Trophoblast cell (in vitro differentiated cells and primary cell): Measurements from ENCODE around the gene DICER1.
A peak's percentile ranks its signal among the peaks of the same experiment; 100 is the strongest.

Source experiments
- DNase-seq, 2 donors: peaks; one replicate each; pipeline ENCODE4 v3.0.0-alpha.2; 2016
- H2AFZ ChIP-seq: 2 replicates; pipeline ENCODE4 v1.6.1; 2013; ENCODE audit warnings: low read length, moderate library complexity, mild to moderate bottlenecking; ENCODE audit not compliant: insufficient read depth, poor library complexity
- H2AK5ac ChIP-seq: 2 replicates; pipeline ENCODE4 v1.6.1; 2013; ENCODE audit warnings: mild to moderate bottlenecking, low read length
- H2BK120ac ChIP-seq: 2 replicates; pipeline ENCODE4 v1.6.1; 2013; ENCODE audit warnings: low read length, mild to moderate bottlenecking, moderate library complexity; ENCODE audit not compliant: insufficient read depth, poor library complexity
- H2BK12ac ChIP-seq: 2 replicates; pipeline ENCODE4 v1.6.1; 2013; ENCODE audit warnings: mild to moderate bottlenecking, low read length, moderate library complexity
- H2BK5ac ChIP-seq: 2 replicates; pipeline ENCODE4 v1.6.1; 2013; ENCODE audit warnings: low read length, low read depth, moderate library complexity, mild to moderate bottlenecking; ENCODE audit not compliant: poor library complexity
- H3K14ac ChIP-seq: 2 replicates; pipeline ENCODE4 v1.6.1; 2013; ENCODE audit warnings: mild to moderate bottlenecking, low read length
- H3K18ac ChIP-seq: 2 replicates; pipeline ENCODE4 v1.6.1; 2013; ENCODE audit warnings: mild to moderate bottlenecking, low read length
- H3K23ac ChIP-seq: 2 replicates; pipeline ENCODE4 v1.6.1; 2013; ENCODE audit warnings: low read length
- H3K27ac ChIP-seq: 2 replicates; pipeline ENCODE4 v1.5.1; 2013; ENCODE audit warnings: low read depth, mild to moderate bottlenecking, inconsistent platforms, low read length, moderate library complexity
- H3K27me3 ChIP-seq: 2 replicates; pipeline ENCODE4 v1.6.1; 2013; ENCODE audit warnings: inconsistent platforms, mild to moderate bottlenecking, low read length, moderate library complexity; ENCODE audit not compliant: insufficient read depth
- H3K36me3 ChIP-seq, 2 experiments: 1 replicate in 1 of 2; 2 replicates in 1 of 2; pipeline ENCODE4 v1.6.1; 2013; ENCODE audit warnings: low read length in 2 of 2, mild to moderate bottlenecking in 2 of 2, moderate library complexity in 1 of 2; ENCODE audit not compliant: insufficient read depth in 2 of 2, control insufficient read depth in 1 of 2
- H3K4ac ChIP-seq: 2 replicates; pipeline ENCODE4 v1.6.1; 2013; ENCODE audit warnings: low read depth, mild to moderate bottlenecking, low read length, moderate library complexity
- H3K4me1 ChIP-seq, 2 experiments: 1 replicate in 1 of 2; 2 replicates in 1 of 2; pipeline ENCODE4 v1.6.1; 2013; ENCODE audit warnings: low read length in 2 of 2, mild to moderate bottlenecking in 2 of 2, moderate library complexity in 1 of 2; ENCODE audit not compliant: insufficient read depth in 2 of 2, control insufficient read depth in 1 of 2
- H3K4me2 ChIP-seq: 2 replicates; pipeline ENCODE4 v1.6.1; 2013; ENCODE audit warnings: inconsistent platforms, mild to moderate bottlenecking, low read length, moderate library complexity
- H3K4me3 ChIP-seq: 2 replicates; pipeline ENCODE4 v1.5.1; 2013; ENCODE audit warnings: mild to moderate bottlenecking, low read depth, low read length, inconsistent platforms
- H3K79me1 ChIP-seq: one replicate; pipeline ENCODE4 v1.6.1; 2013; ENCODE audit warnings: low read length
- H3K79me2 ChIP-seq: 2 replicates; pipeline ENCODE4 v1.6.1; 2013; ENCODE audit warnings: low read length, mild to moderate bottlenecking; ENCODE audit not compliant: control insufficient read depth, insufficient read depth, poor library complexity
- H3K9ac ChIP-seq: 2 replicates; pipeline ENCODE4 v1.6.1; 2013; ENCODE audit warnings: mild to moderate bottlenecking, low read length
- H3K9me3 ChIP-seq: 2 replicates; pipeline ENCODE4 v1.6.1; 2013; ENCODE audit warnings: low read depth, mild to moderate bottlenecking, control low read depth, inconsistent platforms, low read length; ENCODE audit not compliant: insufficient read depth
- H4K12ac ChIP-seq: 2 replicates; pipeline ENCODE4 v1.6.1; 2013; ENCODE audit warnings: low read depth, mild to moderate bottlenecking, low read length, moderate library complexity
- H4K8ac ChIP-seq: 2 replicates; pipeline ENCODE4 v1.6.1; 2013; ENCODE audit warnings: low read depth, mild to moderate bottlenecking, low read length, moderate library complexity
- H4K91ac ChIP-seq: one replicate; pipeline ENCODE4 v1.6.1; 2013; ENCODE audit warnings: low read depth, mild to moderate bottlenecking, low read length, moderate library complexity
- WGBS: extraction: QIAGEN DNeasy Blood & Tissue Kit; methylation state at CpG from one replicate; pipeline ENCODE4 v1.1.7; 2013; ENCODE audit warnings: missing lambda C conversion rate; ENCODE audit not compliant: insufficient read length, insufficient coverage; ENCODE audit errors: extremely low coverage; 5-methylcytosine and 5-hydroxymethylcytosine counted together

The DICER1 gene

GRCh38 chr14:95143808-95144620 is 13.3 kb downstream of the DICER1 start:
- H4K8ac ChIP-seq, result no peak overlapping the region
- no peaks in the 10 kb centered on the region for H3K36me3 ChIP-seq
- no peak overlapping the region for H3K9ac ChIP-seq
- DNase-seq, result no peak
- H2BK5ac ChIP-seq, result no peak overlapping the region
- no peak overlapping the region for H3K27ac ChIP-seq
- no peak overlapping the region for H4K91ac ChIP-seq
- H3K4me3 ChIP-seq, result no peak overlapping the region
- no CpG with 5 or more reads among the region's 4 CpGs for WGBS
- peaks cover 3% of the 10 kb centered on the region for H3K79me2 ChIP-seq
- H2BK12ac ChIP-seq, result no peak overlapping the region
- no peak overlapping the region for H3K23ac ChIP-seq
- H2AFZ ChIP-seq, result no peak overlapping the region
- no peaks in the 10 kb centered on the region for H3K27me3 ChIP-seq
- no peak overlapping the region for H3K18ac ChIP-seq
- no peak overlapping the region for H2AK5ac ChIP-seq
- H3K4me1 ChIP-seq, result peaks cover 0 to 3% of the 10 kb centered on the region in 2 experiments
- H3K79me1 ChIP-seq, result no peaks in the 10 kb centered on the region
- no peaks in the 10 kb centered on the region for H3K9me3 ChIP-seq
- no peak overlapping the region for H3K4me2 ChIP-seq
- H3K14ac ChIP-seq, result no peak overlapping the region
- no peak overlapping the region for H3K4ac ChIP-seq
- no peak overlapping the region for H4K12ac ChIP-seq
- H2BK120ac ChIP-seq, result no peak overlapping the region

GRCh38 chr14:95142208-95142607 is 15.1 kb downstream of the DICER1 start:
- H3K9me3 ChIP-seq, result no peaks in the 10 kb centered on the region
- H3K4me1 ChIP-seq, result peaks cover 0 to 2% of the 10 kb centered on the region in 2 experiments
- H3K18ac ChIP-seq, result no peak overlapping the region
- no peak overlapping the region for H3K14ac ChIP-seq
- H4K8ac ChIP-seq, result no peak overlapping the region
- no peak overlapping the region for H2AFZ ChIP-seq
- H4K91ac ChIP-seq, result no peak overlapping the region
- no peaks in the 10 kb centered on the region for H3K79me1 ChIP-seq
- no peak overlapping the region for H3K9ac ChIP-seq
- no peak overlapping the region for H3K23ac ChIP-seq
- no peak overlapping the region for H3K4me3 ChIP-seq
- no peak overlapping the region for H2BK5ac ChIP-seq
- no peak overlapping the region for H2AK5ac ChIP-seq
- no peak overlapping the region for H3K27ac ChIP-seq
- H2BK120ac ChIP-seq, result no peak overlapping the region
- no peak for DNase-seq
- H3K4ac ChIP-seq, result no peak overlapping the region
- H3K27me3 ChIP-seq, result no peaks in the 10 kb centered on the region
- H4K12ac ChIP-seq, result no peak overlapping the region
- H3K36me3 ChIP-seq, result no peaks in the 10 kb centered on the region
- no peak overlapping the region for H2BK12ac ChIP-seq
- no CpG with 5 or more reads among the region's 2 CpGs for WGBS
- no peaks in the 10 kb centered on the region for H3K79me2 ChIP-seq
- H3K4me2 ChIP-seq, result no peak overlapping the region

GRCh38 chr14:95141684-95142083 is 15.6 kb downstream of the DICER1 start:
- Histone ChIP-seq H3K36me3 (no peaks in the 10 kb centered on the region), H2AFZ (no peak overlapping the region), H3K4me1 (peaks cover 0 to 2% of the 10 kb centered on the region in 2 experiments), H3K79me1 (no peaks in the 10 kb centered on the region), H3K18ac (no peak overlapping the region), H3K14ac (no peak overlapping the region), H4K12ac (no peak overlapping the region), H4K8ac (no peak overlapping the region), H3K27ac (no peak overlapping the region), H3K79me2 (no peaks in the 10 kb centered on the region), H4K91ac (no peak overlapping the region), H2AK5ac (no peak overlapping the region), H3K4me2 (no peak overlapping the region), H2BK5ac (no peak overlapping the region), H2BK12ac (no peak overlapping the region), H3K4ac (no peak overlapping the region), H3K27me3 (no peaks in the 10 kb centered on the region), H3K23ac (no peak overlapping the region), H3K4me3 (no peak overlapping the region), H2BK120ac (no peak overlapping the region), H3K9ac (no peak overlapping the region), H3K9me3 (no peaks in the 10 kb centered on the region)
- WGBS, result no CpG with 5 or more reads among the region's 1 CpG
- DNase-seq, result no peak

DNA sequence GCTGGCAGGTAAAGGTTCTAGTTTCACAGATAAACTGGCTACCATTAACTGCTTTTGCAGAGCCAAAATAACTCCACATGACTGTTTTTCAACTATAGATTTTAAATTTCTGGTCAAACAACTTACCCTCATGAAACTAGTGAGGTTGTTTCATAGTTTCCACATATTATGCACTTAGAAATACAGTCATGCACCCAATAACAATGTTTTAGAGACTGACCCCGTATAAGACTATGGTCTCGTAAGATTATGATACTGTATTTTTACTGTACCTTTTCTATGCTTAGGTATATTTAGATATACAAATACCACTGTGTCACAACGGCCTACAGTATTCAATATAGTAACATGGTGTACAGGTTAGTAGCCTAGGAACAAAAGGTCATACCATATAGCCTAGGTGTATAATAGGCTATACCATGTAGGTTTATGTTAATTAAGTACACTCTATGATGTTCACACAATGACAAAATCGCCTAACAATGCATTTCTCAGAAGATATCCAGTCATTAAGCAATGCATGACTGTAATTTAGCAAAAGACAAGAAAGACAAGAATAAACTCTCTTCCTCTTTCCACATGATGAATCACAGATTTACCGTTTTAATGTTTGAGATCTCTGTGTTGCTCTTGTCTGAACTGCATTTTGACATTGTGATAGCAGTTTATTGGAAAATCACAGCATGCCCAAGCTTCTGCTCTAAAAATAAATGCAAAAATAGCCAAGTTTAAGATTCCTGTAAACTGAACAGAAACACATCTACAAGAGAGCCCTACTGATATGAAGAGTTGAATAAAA is 17.1 kb downstream of the DICER1 start:
- Histone ChIP-seq H3K36me3 (no peaks in the 10 kb centered on the region), H3K4ac (no peak overlapping the region), H3K9me3 (no peaks in the 10 kb centered on the region), H2BK120ac (no peak overlapping the region), H4K12ac (no peak overlapping the region), H3K27me3 (no peaks in the 10 kb centered on the region), H3K4me3 (no peak overlapping the region), H3K4me1 (peaks cover 0 to 2% of the 10 kb centered on the region in 2 experiments), H3K14ac (no peak overlapping the region), H3K79me1 (no peaks in the 10 kb centered on the region), H3K18ac (no peak overlapping the region), H2BK12ac (no peak overlapping the region), H3K23ac (no peak overlapping the region), H3K27ac (no peak overlapping the region), H2AFZ (no peak overlapping the region), H3K9ac (no peak overlapping the region), H2BK5ac (no peak overlapping the region), H4K91ac (no peak overlapping the region), H3K4me2 (no peak overlapping the region), H3K79me2 (peaks cover 2% of the 10 kb centered on the region), H2AK5ac (no peak overlapping the region), H4K8ac (no peak overlapping the region)
- no CpG with 5 or more reads among the region's 5 CpGs for WGBS
- peak in 1 of 2 donors; percentile 43 for DNase-seq
